ENCODE data around the gene OARD1.
"Not testable (repeated sequence)": the region's sequence is repeated elsewhere in the genome, so short reads cannot be mapped to it uniquely, and the experiment has no call there.

Gene OARD1, protein sequence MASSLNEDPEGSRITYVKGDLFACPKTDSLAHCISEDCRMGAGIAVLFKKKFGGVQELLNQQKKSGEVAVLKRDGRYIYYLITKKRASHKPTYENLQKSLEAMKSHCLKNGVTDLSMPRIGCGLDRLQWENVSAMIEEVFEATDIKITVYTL

DNA sequence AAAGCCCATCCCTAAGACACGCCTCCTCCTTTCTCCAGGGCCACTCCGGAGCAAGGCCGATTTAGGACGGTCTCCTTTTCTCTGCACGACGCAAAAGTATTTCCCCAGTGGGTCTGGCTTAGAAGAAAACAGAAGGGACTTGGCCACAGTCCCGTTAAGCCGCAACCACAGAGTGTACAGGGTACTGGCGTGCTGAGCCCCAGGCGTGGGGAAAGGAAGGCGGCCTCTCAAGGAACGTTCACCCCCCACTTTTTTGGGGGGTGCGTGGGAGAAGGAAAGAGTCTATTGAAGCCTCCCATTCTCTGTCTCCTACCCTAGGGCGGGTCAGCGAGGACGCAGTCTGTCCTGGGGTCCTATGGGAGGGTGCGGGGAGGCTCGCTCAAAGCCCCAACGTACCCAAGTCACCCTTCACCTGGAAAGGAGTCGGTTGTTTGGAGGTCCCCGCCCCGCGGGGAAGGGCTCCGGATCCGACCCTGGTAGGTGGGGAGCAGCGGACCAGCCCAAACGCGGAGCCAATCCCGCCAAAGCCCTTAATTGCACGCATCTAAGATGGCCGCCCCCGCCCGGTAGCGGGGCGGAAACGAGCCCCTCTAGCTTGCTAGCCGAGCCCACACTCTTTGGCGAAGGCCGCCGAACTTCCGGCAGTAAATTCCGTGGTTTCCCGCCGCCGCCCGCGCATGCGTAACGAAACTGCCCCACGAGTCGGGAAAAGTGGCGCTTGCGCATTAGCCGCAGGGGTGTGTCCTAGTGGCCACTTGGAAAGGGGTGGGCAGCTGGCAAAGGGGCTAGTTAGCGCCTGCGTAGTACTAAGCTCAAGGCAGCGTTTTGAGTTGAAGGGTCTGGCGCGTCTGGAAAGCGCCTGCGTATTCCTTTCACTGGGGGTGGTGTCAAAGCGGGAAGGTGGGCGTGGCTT lies at the start of gene OARD1:
TSS of gene OARD1 (minus strand) at position 434 of the 913 bp plus-strand sequence. CDS start 722 bp downstream, outside the sequence.
- no peaks in the 10 kb centered on the region for H3K9me2 ChIP-seq (replicated peaks; ENCODE audit: low read depth, low read length)
- peak within 1 kb of the TSS; percentile 96 for H3K9ac ChIP-seq (ENCODE audit: low read depth, low read length, poor library complexity, severe bottlenecking)
- TF ChIP-seq CTCF (conservative IDR thresholded peaks at IDR 0.05; ENCODE audit: low read length) (no peak), EZH2phosphoT487 (IDR thresholded peaks at IDR 0.05; ENCODE audit: borderline replicate concordance) (no peak)
- peak within 1 kb of the TSS; percentile 94 for H3K4me3 ChIP-seq (ENCODE audit: low read length, poor library complexity, severe bottlenecking)
- H3K9me3 ChIP-seq (ENCODE audit: insufficient read depth, low read depth, low read length): no peaks in the 10 kb centered on the region
- H3K79me2 ChIP-seq (ENCODE audit: insufficient read depth, low read length): peaks cover 62% of the 10 kb centered on the region
- peak within 1 kb of the TSS; percentile 54 for H2AFZ ChIP-seq (ENCODE audit: low read length)
- no peaks in the 10 kb centered on the region for H3K36me3 ChIP-seq (ENCODE audit: insufficient read depth, low read length)
- peaks cover 5% of the 10 kb centered on the region for H3K27me3 ChIP-seq (ENCODE audit: insufficient read depth, low read length, poor library complexity, severe bottlenecking)
- peaks cover 69% of the 10 kb centered on the region for H3K4me1 ChIP-seq (ENCODE audit: insufficient read depth, low read length, poor library complexity, severe bottlenecking)
- peak within 1 kb of the TSS; percentile 100 for H3K4me2 ChIP-seq (ENCODE audit: low read depth, low read length, poor library complexity, severe bottlenecking)
- peaks cover 37% of the 10 kb centered on the region for H4K20me1 ChIP-seq (ENCODE audit: insufficient read depth, low read length, poor library complexity, severe bottlenecking)
- peaks cover 13% of the 10 kb centered on the region for H3F3A ChIP-seq (ENCODE audit: low read depth)

DNA sequence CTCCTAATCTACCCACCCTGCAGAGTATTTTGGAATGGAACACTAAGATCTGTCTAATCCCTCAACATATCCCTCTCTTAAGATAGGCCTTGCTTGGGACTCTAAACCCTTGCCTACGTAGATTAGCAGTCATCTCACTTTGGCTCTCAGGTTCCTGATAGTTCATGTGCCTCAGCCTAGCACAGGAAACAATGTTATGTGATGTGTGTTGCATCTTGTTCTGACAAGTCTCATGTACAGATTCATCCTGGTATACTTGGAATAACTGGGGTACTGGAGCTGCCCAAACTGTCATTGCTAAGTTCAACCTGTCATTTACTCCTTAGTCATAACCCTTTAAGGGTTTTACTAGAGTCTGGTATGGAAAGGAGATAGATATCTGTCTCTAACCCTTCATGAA lies 47.9 kb upstream of the OARD1 start:
- TF ChIP-seq CTCF (conservative IDR thresholded peaks at IDR 0.05; ENCODE audit: low read length): no peak
- TF ChIP-seq EZH2phosphoT487 (IDR thresholded peaks at IDR 0.05; ENCODE audit: borderline replicate concordance): no peak

GRCh38 chr6:41119508-41119907 lies 47.4 kb upstream of the OARD1 start:
- TF ChIP-seq EZH2phosphoT487 (IDR thresholded peaks at IDR 0.05; ENCODE audit: borderline replicate concordance): no peak
- TF ChIP-seq CTCF (conservative IDR thresholded peaks at IDR 0.05; ENCODE audit: low read length): no peak
- Histone ChIP-seq H3K4me2 (ENCODE audit: low read depth, low read length, poor library complexity, severe bottlenecking) (no peak overlapping the region), H2AFZ (ENCODE audit: low read length) (no peak overlapping the region), H3K9ac (ENCODE audit: low read depth, low read length, poor library complexity, severe bottlenecking) (no peak overlapping the region), H3K36me3 (ENCODE audit: insufficient read depth, low read length) (no peaks in the 10 kb centered on the region), H3K79me2 (ENCODE audit: insufficient read depth, low read length) (no peaks in the 10 kb centered on the region), H3K4me3 (ENCODE audit: low read length, poor library complexity, severe bottlenecking) (no peak overlapping the region), H3K9me2 (replicated peaks; ENCODE audit: low read depth, low read length) (no peaks in the 10 kb centered on the region), H3K4me1 (ENCODE audit: insufficient read depth, low read length, poor library complexity, severe bottlenecking) (no peaks in the 10 kb centered on the region), H3K9me3 (ENCODE audit: insufficient read depth, low read depth, low read length) (no peaks in the 10 kb centered on the region), H4K20me1 (ENCODE audit: insufficient read depth, low read length, poor library complexity, severe bottlenecking) (no peaks in the 10 kb centered on the region), H3K27me3 (ENCODE audit: insufficient read depth, low read length, poor library complexity, severe bottlenecking) (no peaks in the 10 kb centered on the region), H3F3A (ENCODE audit: low read depth) (no peaks in the 10 kb centered on the region)

More for the DNA sequence above, 47.9 kb upstream of the OARD1 start:
- Histone ChIP-seq H3F3A (ENCODE audit: low read depth) (no peaks in the 10 kb centered on the region), H3K79me2 (ENCODE audit: insufficient read depth, low read length) (no peaks in the 10 kb centered on the region), H4K20me1 (ENCODE audit: insufficient read depth, low read length, poor library complexity, severe bottlenecking) (no peaks in the 10 kb centered on the region), H3K36me3 (ENCODE audit: insufficient read depth, low read length) (no peaks in the 10 kb centered on the region), H3K9me2 (replicated peaks; ENCODE audit: low read depth, low read length) (no peaks in the 10 kb centered on the region), H3K9ac (ENCODE audit: low read depth, low read length, poor library complexity, severe bottlenecking) (no peak overlapping the region), H2AFZ (ENCODE audit: low read length) (no peak overlapping the region), H3K4me2 (ENCODE audit: low read depth, low read length, poor library complexity, severe bottlenecking) (no peak overlapping the region), H3K4me1 (ENCODE audit: insufficient read depth, low read length, poor library complexity, severe bottlenecking) (no peaks in the 10 kb centered on the region), H3K27me3 (ENCODE audit: insufficient read depth, low read length, poor library complexity, severe bottlenecking) (no peaks in the 10 kb centered on the region), H3K9me3 (ENCODE audit: insufficient read depth, low read depth, low read length) (no peaks in the 10 kb centered on the region), H3K4me3 (ENCODE audit: low read length, poor library complexity, severe bottlenecking) (no peak overlapping the region)

GRCh38 chr6:41115027-41115426 lies 42.9 kb upstream of the OARD1 start:
- H4K20me1 ChIP-seq (ENCODE audit: insufficient read depth, low read length, poor library complexity, severe bottlenecking); H3K4me3 ChIP-seq (ENCODE audit: low read length, poor library complexity, severe bottlenecking); H3K79me2 ChIP-seq (ENCODE audit: insufficient read depth, low read length); H3F3A ChIP-seq (ENCODE audit: low read depth); H3K9me2 ChIP-seq (replicated peaks; ENCODE audit: low read depth, low read length); H3K27me3 ChIP-seq (ENCODE audit: insufficient read depth, low read length, poor library complexity, severe bottlenecking); H3K9ac ChIP-seq (ENCODE audit: low read depth, low read length, poor library complexity, severe bottlenecking); H2AFZ ChIP-seq (ENCODE audit: low read length); H3K4me1 ChIP-seq (ENCODE audit: insufficient read depth, low read length, poor library complexity, severe bottlenecking); H3K36me3 ChIP-seq (ENCODE audit: insufficient read depth, low read length); H3K4me2 ChIP-seq (ENCODE audit: low read depth, low read length, poor library complexity, severe bottlenecking); H3K9me3 ChIP-seq (ENCODE audit: insufficient read depth, low read depth, low read length): not testable (repeated sequence)

Data from Loucy (cell line).